Mucosa of descending colon (tissue), 3 donors: ENCODE data around the gene CPTP. TPM values are rescaled to one million over a fixed set of nuclear protein-coding genes. Genes with fewer than 3 reads are reported as not detected.
A peak's percentile ranks its signal among the peaks of the same experiment; 100 is the strongest.

Experiments
- ATAC-seq: fragments of 200-7000 bp; cut with Tn5 transposase; one replicate; pipeline ENCODE4 v1.9.1; 2020; ENCODE audit warnings: mild to moderate bottlenecking, moderate library complexity
- DNase-seq, 3 donors: peaks; one replicate each; pipeline ENCODE4 v3.0.0-alpha.2; 2020
- H3K36me3 ChIP-seq: fragments of 200-600 bp; one replicate; pipeline ENCODE4 v1.8.0; 2021; ENCODE audit warnings: low read depth, mild to moderate bottlenecking
- H3K4me1 ChIP-seq: fragments of 200-600 bp; one replicate; pipeline ENCODE4 v1.8.0; 2021; ENCODE audit warnings: low read depth, mild to moderate bottlenecking
- H3K4me3 ChIP-seq: fragments of 200-600 bp; one replicate; pipeline ENCODE4 v1.8.0; 2021; ENCODE audit warnings: mild to moderate bottlenecking
- H3K9me3 ChIP-seq: fragments of 200-600 bp; one replicate; pipeline ENCODE4 v1.8.0; 2021; ENCODE audit warnings: mild to moderate bottlenecking
- CTCF ChIP-seq: fragments of 200-600 bp; IDR thresholded peaks from one replicate; pipeline ENCODE4 v1.8.0; 2022; ENCODE audit warnings: antibody characterized with exemption, mild to moderate bottlenecking
- intact Hi-C, 2 donors: fragments of 100-400 bp; cut with DNase I in 1 of 2; cut with micrococcal nuclease in 1 of 2; formaldehyde crosslinking; loops; one replicate each; pipeline versions ENCODE4 v1.11.0 to v1.11.1; 2022; cut with DNase I, micrococcal nuclease
- total RNA-seq, 3 donors: library from RNA; stranded (reverse); fragmentation: NEBNext Ultra II Directional in 2 of 3; extraction: Animal tissue kit (Norgen Biotek cat#: 25700) in 2 of 3; gene quantifications; one replicate each; pipeline versions ENCODE4 v1.2.1 to v1.2.4, GENCODE V29; 2021 to 2023
- donor health status: DM: no; HTN: no; CAD: no; lungs with moderate emphysema.
- donor health status: DM: no; HTN: no; CAD: no.
- donor health status: DM: no; HTN: yes; CAD: no.

The CPTP gene
- total RNA-seq, 3 donors from 2014 or later, result 41.2 to 77.9 (median 55.5) TPM

DNA sequence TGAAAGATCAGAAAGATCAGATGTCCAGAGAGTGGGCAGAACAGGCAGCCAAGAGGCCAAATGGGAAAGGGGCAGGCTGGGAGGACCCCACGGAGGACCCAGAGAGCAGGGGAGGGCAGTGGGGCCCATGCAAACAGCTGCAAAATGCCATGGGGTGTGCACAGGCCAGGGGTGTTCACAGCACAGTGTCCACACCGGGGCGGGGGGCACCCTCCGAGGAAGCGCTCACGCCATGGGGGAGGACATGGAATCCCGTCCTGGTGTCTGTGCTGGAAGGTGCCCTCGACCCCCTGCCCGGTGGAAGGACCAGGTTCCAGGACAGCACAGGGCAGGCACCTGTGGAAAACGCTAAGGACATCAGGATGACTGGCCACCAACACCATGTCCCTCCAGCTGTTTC is 1.6 kb upstream of the CPTP start:
- Histone ChIP-seq H3K9me3 (no peaks in the 10 kb centered on the region), H3K4me3 (no peak overlapping the region), H3K36me3 (peaks cover 3% of the 10 kb centered on the region), H3K4me1 (peaks cover 23% of the 10 kb centered on the region)
- DNase-seq, result no peak
- no peak for TF ChIP-seq CTCF
- intact Hi-C loops, result no loop called here
- no peak for ATAC-seq

GRCh38 chr1:1324084-1324523 is 498 bp upstream of the CPTP start:
- DNase-seq (no peak), ATAC-seq (peak; percentile 15)
- Histone ChIP-seq H3K9me3 (no peaks in the 10 kb centered on the region), H3K4me3 (peak overlapping the region; percentile 84), H3K36me3 (peaks cover 3% of the 10 kb centered on the region), H3K4me1 (peaks cover 23% of the 10 kb centered on the region)
- intact Hi-C loops, result no loop called here
- no peak for TF ChIP-seq CTCF

DNA sequence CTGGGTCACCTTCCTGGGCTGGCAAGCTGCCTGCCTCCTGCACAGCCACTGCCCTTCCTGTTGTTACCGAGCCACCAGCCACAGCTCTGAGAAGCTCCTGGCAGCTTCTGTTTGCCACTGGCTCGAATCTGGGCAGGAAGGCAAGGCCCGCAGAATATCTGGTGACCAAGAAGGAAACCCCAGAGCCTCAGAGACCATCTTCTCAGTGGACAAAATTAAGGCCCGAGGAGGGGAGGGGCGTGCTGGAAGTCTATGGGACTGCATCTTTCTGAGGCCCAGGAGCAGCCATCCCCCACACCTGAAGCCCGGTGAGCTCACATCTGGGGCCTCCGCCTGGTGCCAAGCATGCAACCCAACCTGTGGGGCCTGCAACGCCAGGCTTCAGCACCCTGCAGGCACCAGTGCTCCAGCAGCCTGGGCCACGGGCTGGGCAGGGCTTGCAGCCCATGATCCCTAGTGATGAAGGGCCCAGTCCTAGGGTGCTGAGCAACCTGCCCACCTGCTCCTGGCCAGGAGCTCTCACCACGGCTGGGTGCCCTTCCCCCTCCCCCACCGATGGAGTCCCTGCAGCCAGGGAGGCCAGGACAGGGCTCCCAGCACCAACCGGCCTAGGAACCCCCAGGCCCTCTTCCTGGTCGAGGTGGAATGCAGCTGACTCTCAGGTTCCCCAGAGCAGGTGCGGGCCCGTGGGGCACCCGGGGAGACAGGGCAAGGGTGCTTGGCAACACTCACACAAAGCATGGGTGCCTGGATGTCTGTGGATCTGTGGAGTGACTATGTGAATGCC is 879 bp downstream of the CPTP start:
- H3K36me3 ChIP-seq, result peaks cover 3% of the 10 kb centered on the region
- peak; percentile 65 for ATAC-seq

DNA sequence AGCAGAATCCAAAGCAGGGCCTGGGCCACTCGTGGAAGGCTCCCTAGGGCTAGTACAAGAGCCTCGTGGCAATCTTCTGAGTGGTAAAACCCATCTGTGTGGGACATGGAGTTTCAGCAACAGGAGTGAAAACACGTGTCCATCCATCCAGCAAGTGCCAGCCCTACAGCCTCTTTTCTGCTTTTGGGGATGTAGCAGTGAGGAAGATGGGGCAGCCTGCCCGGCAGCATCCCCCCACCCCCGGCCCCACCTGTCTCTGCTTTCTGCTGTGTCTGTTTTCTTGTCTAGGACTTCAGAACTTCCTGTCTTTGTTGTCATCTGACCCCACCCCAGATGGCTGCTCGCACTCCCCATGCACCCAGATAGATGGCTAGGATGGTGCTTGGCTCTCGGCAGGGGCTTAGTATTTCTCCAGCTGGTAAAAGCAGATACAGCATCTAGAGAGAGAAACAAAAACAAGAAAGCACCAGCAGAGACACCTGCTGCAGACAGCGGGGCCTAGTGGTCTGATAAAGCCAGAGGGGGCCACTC is 1.5 kb downstream of the CPTP start:
- peaks cover 30% of the 10 kb centered on the region for H3K4me1 ChIP-seq
- H3K36me3 ChIP-seq, result peaks cover 3% of the 10 kb centered on the region
- TF ChIP-seq CTCF, result no peak
- DNase-seq (no peak), ATAC-seq (no peak)
- no peak overlapping the region for H3K4me3 ChIP-seq
- no peaks in the 10 kb centered on the region for H3K9me3 ChIP-seq
- intact Hi-C loops, result no loop called here

More for the DNA sequence above, 879 bp downstream of the CPTP start:
- H3K4me3 ChIP-seq, result peak overlapping the region; percentile 84
- peak in 2 of 3 donors; percentile 70 to 77 for DNase-seq
- intact Hi-C loops, result no loop called here
- peaks cover 23% of the 10 kb centered on the region for H3K4me1 ChIP-seq
- no peaks in the 10 kb centered on the region for H3K9me3 ChIP-seq
- no peak for TF ChIP-seq CTCF

DNA sequence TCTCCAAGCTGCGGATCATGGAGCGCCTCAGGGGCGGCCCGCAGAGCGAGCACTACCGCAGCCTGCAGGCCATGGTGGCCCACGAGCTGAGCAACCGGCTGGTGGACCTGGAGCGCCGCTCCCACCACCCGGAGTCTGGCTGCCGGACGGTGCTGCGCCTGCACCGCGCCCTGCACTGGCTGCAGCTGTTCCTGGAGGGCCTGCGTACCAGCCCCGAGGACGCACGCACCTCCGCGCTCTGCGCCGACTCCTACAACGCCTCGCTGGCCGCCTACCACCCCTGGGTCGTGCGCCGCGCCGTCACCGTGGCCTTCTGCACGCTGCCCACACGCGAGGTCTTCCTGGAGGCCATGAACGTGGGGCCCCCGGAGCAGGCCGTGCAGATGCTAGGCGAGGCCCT is 2.7 kb downstream of the CPTP start:
- ATAC-seq (no peak), DNase-seq (no peak)
- peaks cover 35% of the 10 kb centered on the region for H3K4me1 ChIP-seq
- peaks cover 3% of the 10 kb centered on the region for H3K36me3 ChIP-seq
- H3K4me3 ChIP-seq, result no peak overlapping the region
- H3K9me3 ChIP-seq, result no peaks in the 10 kb centered on the region
- TF ChIP-seq CTCF, result no peak
- intact Hi-C loops, result no loop called here
